ENCODE measurements around the gene AIPL1.

- TF ChIP-seq EZH2 (IDR thresholded peaks at IDR 0.05; ENCODE audit: borderline replicate concordance, low read depth, low read length, poor library complexity, severe bottlenecking) = no peak
- peak; percentile 50 for TF ChIP-seq CTCF (conservative IDR thresholded peaks at IDR 0.05; ENCODE audit: low read depth, low read length)
Measured at GRCh38 chr17:6420173-6420641, 14.7 kb downstream of the AIPL1 start.

Data from A673 (cell line).